ENCODE measurements around the gene SGTA. TPM values are rescaled to one million over a fixed set of nuclear protein-coding genes. Genes with fewer than 3 reads are reported as not detected.

SGTA gene
- total and polyA plus RNA-seq, 2 of the 13 experiments (the other 11 are each of a cell fraction or from before 2014, with no cell fraction given) = 43.9 to 47.4 TPM

DNA sequence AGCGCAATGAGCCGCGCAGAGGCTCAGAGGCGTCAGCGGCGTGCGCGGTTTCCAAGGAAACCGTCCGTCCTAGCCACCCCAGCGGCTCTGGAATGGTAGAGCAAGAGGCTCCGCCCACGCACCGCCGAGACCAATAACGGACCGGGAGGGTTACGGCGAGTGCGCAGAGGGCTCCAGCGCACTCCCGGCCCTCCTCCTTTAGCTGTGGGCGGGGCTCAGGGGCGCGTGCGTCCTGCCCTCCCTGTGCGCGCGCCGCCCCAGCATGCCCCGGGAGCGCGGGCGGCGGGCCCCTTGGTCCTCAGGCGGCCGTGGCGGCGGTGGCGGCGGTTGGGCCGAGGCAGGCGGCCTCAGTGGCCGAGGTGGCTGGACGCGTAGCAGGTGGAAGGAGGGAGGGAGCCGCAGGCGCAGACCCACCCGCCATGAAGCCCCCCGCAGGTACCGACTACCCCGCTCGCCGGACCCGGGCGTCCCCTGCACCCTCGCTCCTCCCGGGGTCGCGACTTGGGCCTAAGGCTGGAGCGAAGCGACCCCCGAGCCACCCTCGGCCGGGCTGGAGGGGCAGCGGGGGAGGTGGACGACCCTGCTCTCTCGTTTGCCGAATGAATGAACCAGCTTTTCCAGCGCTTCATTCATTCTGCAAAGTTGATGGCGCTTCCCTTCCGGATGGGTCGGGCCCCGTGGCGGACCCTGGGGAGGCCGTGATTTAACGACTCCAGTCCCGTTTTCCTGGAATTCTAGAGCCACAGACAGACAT, 2.3 kb upstream of the SGTA start, which contains the start of gene THOP1 (continued):
- TF ChIP-seq NFYB (CRISPR knock-in tag; IDR thresholded peaks at IDR 0.05) (peak; percentile 75), ATAD3A (CRISPR knock-in tag; IDR thresholded peaks at IDR 0.05) (no peak), MXD4 (CRISPR knock-in tag; IDR thresholded peaks at IDR 0.05) (peak; percentile 65), EZH2 (conservative IDR thresholded peaks at IDR 0.05; ENCODE audit: low read depth, low read length) (no peak), ZNF333 (CRISPR knock-in tag; IDR thresholded peaks at IDR 0.05; ENCODE audit: borderline replicate concordance) (peak; percentile 94), CHD2 (IDR thresholded peaks at IDR 0.05; ENCODE audit: low read depth, low read length) (0 out of 2 replicates have a peak, but pooled peaks have one; percentile 51), RFXAP (CRISPR knock-in tag; IDR thresholded peaks at IDR 0.05; ENCODE audit: borderline replicate concordance) (peak; percentile 61; the same call in 1 of the 2 replicates), YEATS2 (CRISPR knock-in tag; IDR thresholded peaks at IDR 0.05; ENCODE audit: borderline replicate concordance) (peak; percentile 17; the same call in 1 of the 2 replicates), PCBP2 (optimal IDR thresholded peaks at IDR 0.05; ENCODE audit: low read depth, low read length, poor library complexity, severe bottlenecking) (no peak), PAWR (CRISPR knock-in tag; IDR thresholded peaks at IDR 0.05; ENCODE audit: borderline replicate concordance) (no peak), FOXC1 (CRISPR knock-in tag; IDR thresholded peaks at IDR 0.05; ENCODE audit: borderline replicate concordance) (no peak), SMARCC2 (IDR thresholded peaks at IDR 0.05) (no peak), ZNF75D (CRISPR knock-in tag; IDR thresholded peaks at IDR 0.05; ENCODE audit: borderline replicate concordance) (no peak), PITX1 (CRISPR knock-in tag; IDR thresholded peaks at IDR 0.05) (0 out of 2 replicates have a peak, but pooled peaks have one; percentile 13)
- TF ChIP-seq, protein P1, sequence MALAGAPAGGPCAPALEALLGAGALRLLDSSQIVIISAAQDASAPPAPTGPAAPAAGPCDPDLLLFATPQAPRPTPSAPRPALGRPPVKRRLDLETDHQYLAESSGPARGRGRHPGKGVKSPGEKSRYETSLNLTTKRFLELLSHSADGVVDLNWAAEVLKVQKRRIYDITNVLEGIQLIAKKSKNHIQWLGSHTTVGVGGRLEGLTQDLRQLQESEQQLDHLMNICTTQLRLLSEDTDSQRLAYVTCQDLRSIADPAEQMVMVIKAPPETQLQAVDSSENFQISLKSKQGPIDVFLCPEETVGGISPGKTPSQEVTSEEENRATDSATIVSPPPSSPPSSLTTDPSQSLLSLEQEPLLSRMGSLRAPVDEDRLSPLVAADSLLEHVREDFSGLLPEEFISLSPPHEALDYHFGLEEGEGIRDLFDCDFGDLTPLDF (CRISPR knock-in tag; IDR thresholded peaks at IDR 0.05) = no peak
- TF ChIP-seq, protein P2, sequence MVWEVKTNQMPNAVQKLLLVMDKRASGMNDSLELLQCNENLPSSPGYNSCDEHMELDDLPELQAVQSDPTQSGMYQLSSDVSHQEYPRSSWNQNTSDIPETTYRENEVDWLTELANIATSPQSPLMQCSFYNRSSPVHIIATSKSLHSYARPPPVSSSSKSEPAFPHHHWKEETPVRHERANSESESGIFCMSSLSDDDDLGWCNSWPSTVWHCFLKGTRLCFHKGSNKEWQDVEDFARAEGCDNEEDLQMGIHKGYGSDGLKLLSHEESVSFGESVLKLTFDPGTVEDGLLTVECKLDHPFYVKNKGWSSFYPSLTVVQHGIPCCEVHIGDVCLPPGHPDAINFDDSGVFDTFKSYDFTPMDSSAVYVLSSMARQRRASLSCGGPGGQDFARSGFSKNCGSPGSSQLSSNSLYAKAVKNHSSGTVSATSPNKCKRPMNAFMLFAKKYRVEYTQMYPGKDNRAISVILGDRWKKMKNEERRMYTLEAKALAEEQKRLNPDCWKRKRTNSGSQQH (CRISPR knock-in tag; IDR thresholded peaks at IDR 0.05; ENCODE audit: low read depth) = peak; percentile 98
- TF ChIP-seq, protein P3, sequence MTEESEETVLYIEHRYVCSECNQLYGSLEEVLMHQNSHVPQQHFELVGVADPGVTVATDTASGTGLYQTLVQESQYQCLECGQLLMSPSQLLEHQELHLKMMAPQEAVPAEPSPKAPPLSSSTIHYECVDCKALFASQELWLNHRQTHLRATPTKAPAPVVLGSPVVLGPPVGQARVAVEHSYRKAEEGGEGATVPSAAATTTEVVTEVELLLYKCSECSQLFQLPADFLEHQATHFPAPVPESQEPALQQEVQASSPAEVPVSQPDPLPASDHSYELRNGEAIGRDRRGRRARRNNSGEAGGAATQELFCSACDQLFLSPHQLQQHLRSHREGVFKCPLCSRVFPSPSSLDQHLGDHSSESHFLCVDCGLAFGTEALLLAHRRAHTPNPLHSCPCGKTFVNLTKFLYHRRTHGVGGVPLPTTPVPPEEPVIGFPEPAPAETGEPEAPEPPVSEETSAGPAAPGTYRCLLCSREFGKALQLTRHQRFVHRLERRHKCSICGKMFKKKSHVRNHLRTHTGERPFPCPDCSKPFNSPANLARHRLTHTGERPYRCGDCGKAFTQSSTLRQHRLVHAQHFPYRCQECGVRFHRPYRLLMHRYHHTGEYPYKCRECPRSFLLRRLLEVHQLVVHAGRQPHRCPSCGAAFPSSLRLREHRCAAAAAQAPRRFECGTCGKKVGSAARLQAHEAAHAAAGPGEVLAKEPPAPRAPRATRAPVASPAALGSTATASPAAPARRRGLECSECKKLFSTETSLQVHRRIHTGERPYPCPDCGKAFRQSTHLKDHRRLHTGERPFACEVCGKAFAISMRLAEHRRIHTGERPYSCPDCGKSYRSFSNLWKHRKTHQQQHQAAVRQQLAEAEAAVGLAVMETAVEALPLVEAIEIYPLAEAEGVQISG (CRISPR knock-in tag; IDR thresholded peaks at IDR 0.05) = peak; percentile 68
- TF ChIP-seq, protein P4, sequence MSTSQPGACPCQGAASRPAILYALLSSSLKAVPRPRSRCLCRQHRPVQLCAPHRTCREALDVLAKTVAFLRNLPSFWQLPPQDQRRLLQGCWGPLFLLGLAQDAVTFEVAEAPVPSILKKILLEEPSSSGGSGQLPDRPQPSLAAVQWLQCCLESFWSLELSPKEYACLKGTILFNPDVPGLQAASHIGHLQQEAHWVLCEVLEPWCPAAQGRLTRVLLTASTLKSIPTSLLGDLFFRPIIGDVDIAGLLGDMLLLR (CRISPR knock-in tag; IDR thresholded peaks at IDR 0.05) = peak; percentile 43; the same call in 1 of the 2 replicates
- TF ChIP-seq, protein P5, sequence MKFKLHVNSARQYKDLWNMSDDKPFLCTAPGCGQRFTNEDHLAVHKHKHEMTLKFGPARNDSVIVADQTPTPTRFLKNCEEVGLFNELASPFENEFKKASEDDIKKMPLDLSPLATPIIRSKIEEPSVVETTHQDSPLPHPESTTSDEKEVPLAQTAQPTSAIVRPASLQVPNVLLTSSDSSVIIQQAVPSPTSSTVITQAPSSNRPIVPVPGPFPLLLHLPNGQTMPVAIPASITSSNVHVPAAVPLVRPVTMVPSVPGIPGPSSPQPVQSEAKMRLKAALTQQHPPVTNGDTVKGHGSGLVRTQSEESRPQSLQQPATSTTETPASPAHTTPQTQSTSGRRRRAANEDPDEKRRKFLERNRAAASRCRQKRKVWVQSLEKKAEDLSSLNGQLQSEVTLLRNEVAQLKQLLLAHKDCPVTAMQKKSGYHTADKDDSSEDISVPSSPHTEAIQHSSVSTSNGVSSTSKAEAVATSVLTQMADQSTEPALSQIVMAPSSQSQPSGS (CRISPR knock-in tag; IDR thresholded peaks at IDR 0.05) = no peak
- TF ChIP-seq, protein P6, sequence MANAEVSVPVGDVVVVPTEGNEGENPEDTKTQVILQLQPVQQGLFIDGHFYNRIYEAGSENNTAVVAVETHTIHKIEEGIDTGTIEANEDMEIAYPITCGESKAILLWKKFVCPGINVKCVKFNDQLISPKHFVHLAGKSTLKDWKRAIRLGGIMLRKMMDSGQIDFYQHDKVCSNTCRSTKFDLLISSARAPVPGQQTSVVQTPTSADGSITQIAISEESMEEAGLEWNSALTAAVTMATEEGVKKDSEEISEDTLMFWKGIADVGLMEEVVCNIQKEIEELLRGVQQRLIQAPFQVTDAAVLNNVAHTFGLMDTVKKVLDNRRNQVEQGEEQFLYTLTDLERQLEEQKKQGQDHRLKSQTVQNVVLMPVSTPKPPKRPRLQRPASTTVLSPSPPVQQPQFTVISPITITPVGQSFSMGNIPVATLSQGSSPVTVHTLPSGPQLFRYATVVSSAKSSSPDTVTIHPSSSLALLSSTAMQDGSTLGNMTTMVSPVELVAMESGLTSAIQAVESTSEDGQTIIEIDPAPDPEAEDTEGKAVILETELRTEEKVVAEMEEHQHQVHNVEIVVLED (CRISPR knock-in tag; IDR thresholded peaks at IDR 0.05; ENCODE audit: borderline replicate concordance) = peak; percentile 67

Measured in HepG2 (cell line).